HepG2 (cell line): ENCODE data around the gene PRKCG. TPM values are rescaled to one million over a fixed set of nuclear protein-coding genes. Genes with fewer than 3 reads are reported as not detected.

ENCODE experiments used
- ARNT ChIP-seq: fragments of 450-650 bp; IDR thresholded peaks from 2 replicates; pipeline ENCODE4 v1.6.1; 2017
- CBFB ChIP-seq: sonication (generic); formaldehyde crosslinking; IDR thresholded peaks from 2 replicates; pipeline ENCODE4 v1.4.0; 2020; ENCODE audit warnings: missing genetic modification reagents
- CTCF ChIP-seq: sonication (generic); formaldehyde crosslinking; IDR thresholded peaks from 2 replicates; pipeline ENCODE4 v1.5.0; 2020; ENCODE audit warnings: mild to moderate bottlenecking, missing genetic modification reagents, moderate library complexity
- FOXP1 ChIP-seq, 2 experiments: fragments of 450-650 bp in 1 of 2; IDR thresholded peaks; 2 replicates each; pipeline ENCODE4 v1.6.1; 2017 to 2018; ENCODE audit warnings: antibody characterized with exemption in 1 of 2
- FOXP4 ChIP-seq: sonication (generic); formaldehyde crosslinking; IDR thresholded peaks from 2 replicates; pipeline ENCODE4 v1.4.0; 2020; ENCODE audit warnings: missing genetic modification reagents
- IRF9 ChIP-seq: sonication (generic); formaldehyde crosslinking; IDR thresholded peaks from 2 replicates; pipeline ENCODE4 v1.8.0; 2022; ENCODE audit warnings: missing genetic modification reagents, mild to moderate bottlenecking, borderline replicate concordance
- KLF12 ChIP-seq: sonication (generic); formaldehyde crosslinking; IDR thresholded peaks from 2 replicates; pipeline ENCODE4 v1.4.0; 2020; ENCODE audit warnings: missing genetic modification reagents, borderline replicate concordance
- STAT5B ChIP-seq: sonication (generic); formaldehyde crosslinking; IDR thresholded peaks from 2 replicates; pipeline ENCODE4 v1.4.0; 2020; ENCODE audit warnings: missing genetic modification reagents
- TARDBP ChIP-seq: sonication (generic); formaldehyde crosslinking; IDR thresholded peaks from 2 replicates; pipeline ENCODE4 v1.8.0; 2022; ENCODE audit warnings: mild to moderate bottlenecking, missing genetic modification reagents
- UBTF ChIP-seq: sonication (generic); formaldehyde crosslinking; IDR thresholded peaks from 2 replicates; pipeline ENCODE4 v1.4.0; 2020; ENCODE audit warnings: mild to moderate bottlenecking, missing genetic modification reagents
- YY1 ChIP-seq: IDR thresholded peaks from 2 replicates; pipeline ENCODE4 v1.6.1; 2011; ENCODE audit warnings: low read length, low read depth, moderate library complexity, mild to moderate bottlenecking; ENCODE audit not compliant: insufficient read depth, insufficient replicate concordance
- ZFY ChIP-seq: sonication (generic); formaldehyde crosslinking; IDR thresholded peaks from 2 replicates; pipeline ENCODE4 v1.4.0; 2020; ENCODE audit warnings: missing genetic modification reagents
- ZNF296 ChIP-seq: sonication (generic); formaldehyde crosslinking; conservative IDR thresholded peaks from 2 replicates; pipeline ENCODE4 v1.5.0; 2020; ENCODE audit warnings: mild to moderate bottlenecking, missing genetic modification reagents
- ZNF329 ChIP-seq: sonication (generic); formaldehyde crosslinking; IDR thresholded peaks from 2 replicates; pipeline ENCODE4 v1.9.0; 2021; ENCODE audit warnings: low read depth, mild to moderate bottlenecking, missing genetic modification reagents
- ZNF367 ChIP-seq: sonication (generic); formaldehyde crosslinking; IDR thresholded peaks from 2 replicates; pipeline ENCODE4 v1.4.0; 2020; ENCODE audit warnings: missing genetic modification reagents, borderline replicate concordance
- ZNF556 ChIP-seq: sonication (generic); formaldehyde crosslinking; IDR thresholded peaks from 2 replicates; pipeline ENCODE4 v1.4.0; 2020; ENCODE audit warnings: mild to moderate bottlenecking, missing genetic modification reagents, borderline replicate concordance
- ZNF564 ChIP-seq: sonication (generic); formaldehyde crosslinking; IDR thresholded peaks from 2 replicates; pipeline ENCODE4 v1.8.1; 2023; ENCODE audit warnings: mild to moderate bottlenecking, missing genetic modification reagents
- ZNF589 ChIP-seq: sonication (generic); formaldehyde crosslinking; conservative IDR thresholded peaks from 2 replicates; pipeline ENCODE4 v1.8.0; 2022; ENCODE audit warnings: mild to moderate bottlenecking, moderate library complexity, missing genetic modification reagents
- ZNF607 ChIP-seq: sonication (generic); formaldehyde crosslinking; IDR thresholded peaks from 2 replicates; pipeline ENCODE4 v1.5.1; 2020; ENCODE audit warnings: missing genetic modification reagents, mild to moderate bottlenecking, borderline replicate concordance
- ZNF619 ChIP-seq: sonication (generic); formaldehyde crosslinking; IDR thresholded peaks from 2 replicates; pipeline ENCODE4 v1.4.0; 2020; ENCODE audit warnings: mild to moderate bottlenecking, missing genetic modification reagents
- ZNF629 ChIP-seq: sonication (generic); formaldehyde crosslinking; conservative IDR thresholded peaks from 2 replicates; pipeline ENCODE4 v1.5.0; 2020; ENCODE audit warnings: missing genetic modification reagents
- polyA plus RNA-seq, 8 experiments: library from polyadenylated mRNA; depleted of rRNA in 3 of 8; stranded (reverse) in 7 of 8; unstranded in 1 of 8; fragments of >200 nt; fragmentation: Illumina TruSeq in 4 of 8; extraction: Trizol in 4 of 8; gene quantifications; 2 replicates each; pipeline versions ENCODE4 v1.2.1 to v1.2.3, GENCODE V29; 2011 to 2016; ENCODE audit warnings: low read depth in 4 of 8, missing spikeins in 1 of 8, mixed read lengths in 1 of 8; ENCODE audit not compliant: insufficient read depth in 1 of 8
- total RNA-seq, 5 experiments: library from RNA; depleted of rRNA; stranded (reverse); fragments of >200 nt; fragmentation: Illumina TruSeq; extraction: Trizol; gene quantifications; 2 replicates each; pipeline ENCODE4 v1.2.3, GENCODE V29; 2016; ENCODE audit warnings: low read depth in 1 of 5

PRKCG gene
- total and polyA plus RNA-seq, 2 of the 13 experiments (the other 11 are each of a cell fraction or from before 2014, with no cell fraction given), result 0.02 to 0.03 TPM

DNA sequence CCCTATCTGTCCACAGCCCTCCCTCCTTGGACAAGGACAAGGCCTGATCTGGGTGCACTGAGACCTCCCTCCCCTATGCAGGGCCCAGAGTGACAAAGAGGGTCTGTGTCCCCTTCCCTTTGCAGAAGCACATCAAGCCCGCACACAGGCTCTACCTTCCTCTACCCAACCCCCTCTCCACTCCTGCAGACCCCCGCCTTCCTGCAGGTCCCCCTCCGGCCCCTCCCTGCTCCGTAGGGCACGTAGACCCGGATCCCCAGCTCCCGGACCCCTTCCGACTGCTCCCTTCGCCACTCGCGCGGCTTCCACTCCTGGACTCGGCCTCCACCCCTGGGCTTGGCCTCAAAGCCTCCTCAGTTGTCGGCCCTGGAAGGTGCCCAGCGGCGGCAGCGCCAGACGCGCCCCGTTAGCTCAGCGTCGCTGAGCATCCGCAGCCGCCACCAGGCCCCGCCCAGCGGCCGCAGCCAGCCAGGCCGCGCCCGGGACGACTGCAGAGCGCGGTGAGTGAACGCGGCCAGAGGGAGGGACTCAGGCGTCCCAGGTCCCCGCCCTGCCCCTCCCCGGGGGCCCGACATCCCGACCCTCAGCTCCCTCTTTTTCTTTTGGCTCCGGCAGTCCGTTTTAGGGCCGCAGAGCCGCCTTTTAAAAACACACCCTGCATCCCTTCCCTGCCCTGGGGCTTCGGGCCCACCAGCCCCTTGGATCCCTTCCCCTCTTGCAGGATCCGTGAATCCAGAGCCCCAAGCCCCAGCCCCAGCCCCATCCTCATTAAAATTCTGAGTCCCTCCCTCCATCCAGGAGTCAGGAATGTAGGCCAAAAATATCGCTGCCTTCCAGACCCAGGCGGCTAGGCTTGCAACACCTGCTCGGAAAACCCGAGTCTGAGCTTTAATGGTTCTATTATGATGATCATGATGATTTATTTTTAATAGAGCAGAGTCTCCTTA is 15.8 kb upstream of the PRKCG start (continued):
- no peak for TF ChIP-seq ZNF607 (CRISPR knock-in tag)
- TF ChIP-seq KLF12, result peak; percentile 1; the same call in 1 of the 2 replicates
- TF ChIP-seq ZNF556 (CRISPR knock-in tag), result no peak
- no peak for TF ChIP-seq ARNT
- peak; percentile 79 for TF ChIP-seq UBTF
- TF ChIP-seq FOXP1 (IDR thresholded peaks at IDR 0.05), result no peak
- no peak for TF ChIP-seq FOXP1 (CRISPR knock-in tag; IDR thresholded peaks at IDR 0.05)
- TF ChIP-seq ZNF619 (CRISPR knock-in tag), result no peak
- TF ChIP-seq ZNF589, result no peak
- no peak for TF ChIP-seq YY1
- TF ChIP-seq ZFY (CRISPR knock-in tag), result peak; percentile 76
- 0 out of 2 replicates have a peak, but pooled peaks have one; percentile 3 for TF ChIP-seq CTCF (CRISPR knock-in tag)
- peak; percentile 93; the same call in 1 of the 2 replicates for TF ChIP-seq IRF9 (CRISPR knock-in tag)
- no peak for TF ChIP-seq ZNF296 (CRISPR knock-in tag)
- TF ChIP-seq ZNF367 (CRISPR knock-in tag), result 0 out of 2 replicates have a peak, but pooled peaks have one; percentile 24
- TF ChIP-seq ZNF564 (CRISPR knock-in tag), result no peak
- TF ChIP-seq CBFB (CRISPR knock-in tag), result peak; percentile 38; the same call in 1 of the 2 replicates
- TF ChIP-seq ZNF629 (CRISPR knock-in tag), result peak; percentile 17; the same call in 1 of the 2 replicates
- TF ChIP-seq TARDBP (CRISPR knock-in tag), result peak; percentile 17; the same call in 1 of the 2 replicates
- TF ChIP-seq STAT5B, result no peak
- 0 out of 2 replicates have a peak, but pooled peaks have one; percentile 25 for TF ChIP-seq ZNF329
- TF ChIP-seq FOXP4 (CRISPR knock-in tag), result peak; percentile 56; the same call in 1 of the 2 replicates
